22Rv1 (cell line): ENCODE measurements around the gene ISYNA1.

ENCODE experiments used
- ZFX ChIP-seq: fragments of 450-650 bp; IDR thresholded peaks from 2 replicates; pipeline ENCODE4 v1.6.1; 2017; ENCODE audit warnings: antibody characterized with exemption, borderline replicate concordance
- TF ChIP-seq, protein P1 (sequence below): fragments of 450-650 bp; IDR thresholded peaks from 2 replicates; pipeline ENCODE4 v1.5.1; 2017; ENCODE audit warnings: mild to moderate bottlenecking

DNA sequence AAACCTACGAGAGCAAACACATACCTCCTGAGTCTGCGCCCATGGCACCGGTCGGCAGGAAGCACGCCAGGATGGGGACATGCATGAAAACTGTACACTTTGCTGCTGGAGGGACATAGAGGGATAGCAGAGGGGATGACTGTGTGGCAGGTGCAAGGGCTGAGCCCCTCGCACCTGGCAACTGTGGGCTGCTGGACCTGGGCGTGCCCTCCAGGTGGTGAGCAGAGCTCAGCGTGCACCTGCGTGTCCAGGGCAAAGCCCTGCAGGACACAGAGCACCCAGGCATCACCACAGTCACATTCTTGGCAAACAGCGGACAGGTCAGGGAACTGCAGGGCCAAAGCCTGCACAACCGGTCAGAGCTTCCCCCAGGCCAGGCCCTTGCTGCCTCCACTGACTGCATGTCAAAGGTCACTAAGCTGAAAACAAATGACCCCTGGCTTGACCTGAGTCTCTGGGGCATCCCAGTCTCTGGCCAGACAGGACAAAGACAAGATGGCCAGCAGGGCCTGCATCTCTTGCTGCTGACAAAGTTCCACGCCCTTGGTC is 9.0 kb upstream of the ISYNA1 start:
- TF ChIP-seq, protein P1, sequence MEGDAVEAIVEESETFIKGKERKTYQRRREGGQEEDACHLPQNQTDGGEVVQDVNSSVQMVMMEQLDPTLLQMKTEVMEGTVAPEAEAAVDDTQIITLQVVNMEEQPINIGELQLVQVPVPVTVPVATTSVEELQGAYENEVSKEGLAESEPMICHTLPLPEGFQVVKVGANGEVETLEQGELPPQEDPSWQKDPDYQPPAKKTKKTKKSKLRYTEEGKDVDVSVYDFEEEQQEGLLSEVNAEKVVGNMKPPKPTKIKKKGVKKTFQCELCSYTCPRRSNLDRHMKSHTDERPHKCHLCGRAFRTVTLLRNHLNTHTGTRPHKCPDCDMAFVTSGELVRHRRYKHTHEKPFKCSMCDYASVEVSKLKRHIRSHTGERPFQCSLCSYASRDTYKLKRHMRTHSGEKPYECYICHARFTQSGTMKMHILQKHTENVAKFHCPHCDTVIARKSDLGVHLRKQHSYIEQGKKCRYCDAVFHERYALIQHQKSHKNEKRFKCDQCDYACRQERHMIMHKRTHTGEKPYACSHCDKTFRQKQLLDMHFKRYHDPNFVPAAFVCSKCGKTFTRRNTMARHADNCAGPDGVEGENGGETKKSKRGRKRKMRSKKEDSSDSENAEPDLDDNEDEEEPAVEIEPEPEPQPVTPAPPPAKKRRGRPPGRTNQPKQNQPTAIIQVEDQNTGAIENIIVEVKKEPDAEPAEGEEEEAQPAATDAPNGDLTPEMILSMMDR: no peak
- TF ChIP-seq ZFX: no peak
